ENCODE data around the gene SCP2.

- TF ChIP-seq CTCF (IDR thresholded peaks at IDR 0.05; ENCODE audit: borderline replicate concordance, extremely low read depth, low read length, poor library complexity, severe bottlenecking) (no peak), EZH2 (IDR thresholded peaks at IDR 0.05; ENCODE audit: borderline replicate concordance, low read depth, low read length, severe bottlenecking) (no peak)
Observed at GRCh38 chr1:53077599-53077965, 150.5 kb downstream of the SCP2 start.

Data from DND-41 (cell line).